GM04503 (cell line): ENCODE measurements around the gene IFITM10.

Experiments
- DNase-seq: peaks from one replicate; pipeline ENCODE4 v3.0.0-alpha.2; 2012; ENCODE audit warnings: low read depth

IFITM10 gene

DNA sequence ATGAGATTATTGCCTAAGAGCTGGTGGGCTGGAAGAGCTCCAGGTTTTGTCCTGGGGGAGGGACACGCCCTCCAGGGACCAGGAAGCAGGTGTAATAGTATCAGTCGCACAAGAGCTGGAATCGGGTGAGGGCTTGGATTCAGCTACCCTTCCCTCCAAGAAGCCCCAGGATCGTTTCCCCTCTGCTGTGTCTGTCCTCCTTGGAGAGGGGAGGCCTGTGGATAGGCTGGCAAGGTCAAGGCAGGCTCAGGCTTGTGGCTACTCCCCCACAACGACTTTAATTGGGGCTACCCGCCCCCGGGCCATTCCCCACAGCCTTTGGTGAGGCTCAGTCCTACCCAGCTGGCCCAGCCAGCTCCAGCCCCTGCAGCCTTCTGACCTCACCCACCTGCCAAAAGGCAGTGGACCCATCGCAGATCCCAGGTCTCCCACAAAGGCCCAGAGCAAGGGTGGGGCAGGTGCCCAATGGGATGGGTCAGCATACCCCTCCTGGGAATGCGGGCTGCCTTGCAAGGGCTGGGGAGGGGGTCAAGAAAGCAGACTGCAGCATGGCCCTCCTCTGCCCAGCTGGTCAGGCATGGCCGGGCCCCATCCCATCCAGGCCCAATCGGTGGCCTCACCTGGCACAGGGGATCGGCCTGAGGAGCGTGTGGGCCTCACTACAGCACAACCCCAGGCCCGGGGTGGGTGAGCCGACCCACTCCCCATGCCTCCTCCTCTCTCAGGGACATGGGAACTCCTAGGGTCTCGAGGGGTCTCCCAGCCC, 12.3 kb upstream of the IFITM10 start:
- no peak for DNase-seq

DNA sequence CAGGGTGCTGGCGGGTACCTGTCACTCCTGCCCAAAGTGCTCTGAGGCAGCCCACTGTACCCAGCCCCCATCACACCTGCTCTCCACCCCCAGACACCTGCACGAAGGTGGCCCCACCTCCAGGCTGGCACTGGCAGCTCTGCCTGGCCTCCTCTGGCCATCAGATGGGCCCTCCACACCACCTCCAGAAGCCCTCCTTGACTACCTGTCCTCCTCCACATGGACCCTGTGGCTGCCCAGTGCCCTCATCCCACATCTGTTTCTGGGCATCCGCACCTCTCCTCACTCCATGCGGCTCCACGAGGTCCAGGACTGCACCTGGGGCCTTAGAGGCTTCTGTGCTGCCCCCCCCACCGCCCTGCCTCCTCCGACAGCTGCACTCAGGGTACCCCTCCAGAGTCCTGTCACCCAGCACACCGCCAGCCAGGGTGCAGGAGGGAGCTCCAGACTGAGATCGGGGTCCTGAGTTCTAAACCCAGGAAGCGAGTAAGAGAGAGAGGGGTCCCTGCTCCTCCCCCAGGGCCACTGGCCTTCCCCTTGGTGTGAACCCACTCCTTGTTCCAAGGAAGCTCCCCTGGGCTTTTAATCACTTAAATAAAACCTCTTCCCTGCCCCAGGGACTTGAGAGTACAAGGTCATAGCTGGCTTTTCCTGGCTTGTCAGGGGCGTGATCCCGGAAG, 11.6 kb upstream of the IFITM10 start:
- DNase-seq: no peak

DNA sequence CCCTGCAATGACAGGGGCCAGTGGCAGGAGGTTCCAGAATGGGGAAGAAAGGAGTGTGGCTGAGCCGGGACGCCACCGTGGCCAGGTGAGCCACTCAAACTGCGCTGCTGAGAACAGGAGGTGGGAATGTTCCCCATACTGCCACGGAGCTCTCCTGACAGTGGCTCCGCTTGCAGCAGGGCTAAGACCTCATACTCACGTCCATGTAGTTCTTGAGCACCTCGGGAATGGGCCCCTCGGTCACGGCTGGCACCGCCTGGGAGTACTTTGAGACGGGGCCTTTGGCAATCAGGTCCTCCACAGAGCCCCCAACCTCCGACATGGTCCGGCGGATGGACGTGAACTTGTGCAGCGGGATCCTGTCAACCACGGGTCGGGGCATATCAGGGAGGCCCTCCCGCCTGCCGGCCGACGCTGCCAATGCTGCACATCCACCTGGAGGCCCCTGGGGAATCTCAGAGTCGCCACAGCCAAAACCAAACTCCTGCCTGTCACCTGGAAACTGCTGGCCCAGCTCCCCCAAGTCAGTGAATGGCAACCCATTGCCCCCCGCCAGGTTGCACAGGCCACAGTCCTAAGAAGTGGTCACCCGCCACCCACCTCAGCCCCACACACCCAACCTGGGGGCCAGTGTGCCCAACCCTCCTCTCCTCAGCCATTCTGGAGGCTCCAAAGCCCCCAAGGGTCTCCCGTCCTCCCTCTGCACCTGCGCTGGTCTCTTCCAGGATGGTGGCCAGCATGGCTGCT, 10.9 kb upstream of the IFITM10 start:
- no peak for DNase-seq

DNA sequence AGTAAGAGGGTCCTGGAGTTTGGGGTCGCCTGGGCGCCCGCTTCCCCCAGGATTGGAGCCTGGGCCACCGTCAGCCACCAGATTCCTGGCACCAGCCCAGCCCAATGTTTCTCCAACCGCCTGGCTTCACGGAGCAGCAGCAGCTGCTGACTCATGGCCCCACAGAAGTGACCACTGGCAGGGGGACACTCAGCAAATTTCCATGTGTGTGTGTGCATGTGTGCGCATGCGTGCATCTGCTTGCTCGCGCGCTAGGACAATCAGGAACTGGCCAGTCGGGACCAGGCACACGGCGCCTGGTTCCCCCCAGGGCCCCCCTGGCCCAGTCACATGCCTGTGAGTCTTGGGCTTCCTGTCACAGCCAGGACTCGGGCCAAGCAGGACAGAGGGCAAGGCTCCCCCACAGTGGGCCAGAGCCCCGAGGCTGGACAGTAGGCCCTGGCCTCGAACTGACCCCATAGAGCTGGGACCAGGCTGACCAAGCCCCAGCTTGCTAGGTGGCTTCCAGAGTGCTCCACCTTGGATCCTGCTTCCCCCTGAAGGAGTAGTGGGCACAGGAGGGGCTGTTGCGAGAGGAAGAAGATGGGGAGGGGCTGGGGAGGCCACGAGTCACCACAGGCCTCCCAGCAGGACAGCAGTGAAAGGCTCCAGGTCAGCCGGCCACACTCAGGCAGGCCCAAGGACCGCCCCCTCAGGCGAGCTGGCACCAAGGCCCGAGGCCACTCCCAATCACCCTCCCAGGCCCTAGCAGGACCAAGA, 10.1 kb upstream of the IFITM10 start:
- peak; percentile 61 for DNase-seq

GRCh38 chr11:1759851-1760220, 9.4 kb upstream of the IFITM10 start:
- no peak for DNase-seq

DNA sequence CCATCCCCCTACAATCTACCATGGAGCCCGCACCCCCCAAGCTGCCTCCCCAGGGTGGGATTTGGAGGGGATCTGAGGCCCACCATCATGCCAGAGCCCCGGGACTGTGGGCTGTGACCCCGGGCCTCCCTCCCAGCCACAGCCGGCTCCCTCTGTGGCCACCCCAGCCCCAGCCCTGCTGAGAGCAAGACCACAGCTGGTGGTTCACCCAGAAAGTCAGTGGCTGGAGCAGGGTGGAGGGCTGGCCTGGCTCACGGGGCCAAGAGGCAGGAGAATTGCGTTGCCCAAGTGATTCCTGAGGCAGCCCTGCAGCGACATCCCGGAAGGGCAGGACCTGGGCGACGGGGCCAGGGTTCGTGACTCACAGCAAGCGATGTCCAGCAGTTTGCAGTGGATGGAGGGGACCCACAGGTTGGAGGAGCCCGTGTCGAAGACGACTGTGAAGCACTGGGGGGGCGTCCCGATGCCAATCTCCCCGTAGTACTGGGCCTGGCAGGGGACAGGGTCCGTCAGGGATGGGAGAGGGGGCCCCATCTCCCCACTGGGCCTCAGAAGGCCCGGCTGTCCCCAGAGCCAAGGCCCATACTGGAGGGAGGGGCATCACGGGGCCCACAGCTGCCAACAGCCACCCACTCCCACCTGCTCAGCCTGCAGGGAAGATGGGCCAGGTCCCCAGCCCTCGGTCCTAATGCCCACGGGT, 8.9 kb upstream of the IFITM10 start:
- DNase-seq: no peak

GRCh38 chr11:1758611-1759150, 8.3 kb upstream of the IFITM10 start:
- no peak for DNase-seq

- no peak for DNase-seq
Observed at GRCh38 chr11:1757861-1758610, 7.6 kb upstream of the IFITM10 start.

GRCh38 chr11:1756791-1757771, 6.7 kb upstream of the IFITM10 start:
- DNase-seq: no peak

DNA sequence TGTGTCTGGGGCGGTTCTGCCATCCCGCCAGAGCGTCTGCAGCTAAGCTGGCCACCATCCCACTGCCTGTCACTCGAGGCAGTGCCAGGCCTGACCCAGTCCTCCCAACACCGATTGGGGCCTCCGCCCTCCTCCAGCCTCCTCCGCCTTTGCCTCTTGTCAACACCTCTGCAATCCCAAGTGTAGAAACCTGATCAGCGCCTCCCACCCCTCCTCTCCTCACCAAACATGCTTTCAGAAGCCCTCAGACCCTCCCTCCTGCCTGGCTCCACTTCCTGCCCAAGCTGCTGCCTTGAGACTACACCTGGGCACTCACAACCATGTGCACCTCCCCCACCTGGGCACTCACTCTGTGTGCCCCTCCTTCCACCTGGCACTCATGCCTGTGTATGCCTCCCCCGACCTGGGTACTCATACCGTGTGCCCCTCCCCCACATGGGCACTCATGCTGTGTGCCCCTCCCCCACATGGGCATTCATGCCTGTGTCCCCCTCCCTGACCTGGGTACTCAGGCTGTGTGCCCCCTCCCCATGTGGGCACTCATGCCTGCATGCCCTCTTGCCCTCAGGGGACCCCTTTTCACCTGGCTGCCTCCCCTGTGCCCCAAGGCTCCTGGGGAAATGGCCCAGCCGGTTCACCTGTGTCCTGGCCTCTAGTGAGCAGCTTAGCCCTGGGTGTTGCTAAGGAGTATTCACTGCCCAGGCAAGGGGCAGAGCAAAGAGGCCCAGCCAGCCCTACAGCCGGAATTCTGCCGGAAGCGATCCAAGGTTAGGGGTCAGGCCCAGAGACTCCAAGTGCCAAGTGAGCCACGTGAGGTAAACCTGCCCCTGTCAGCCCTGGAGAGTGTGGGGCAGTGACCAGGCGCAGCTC, 5.5 kb upstream of the IFITM10 start:
- no peak for DNase-seq

- no peak for DNase-seq
Observed at GRCh38 chr11:1755344-1755691, 4.9 kb upstream of the IFITM10 start.

DNA sequence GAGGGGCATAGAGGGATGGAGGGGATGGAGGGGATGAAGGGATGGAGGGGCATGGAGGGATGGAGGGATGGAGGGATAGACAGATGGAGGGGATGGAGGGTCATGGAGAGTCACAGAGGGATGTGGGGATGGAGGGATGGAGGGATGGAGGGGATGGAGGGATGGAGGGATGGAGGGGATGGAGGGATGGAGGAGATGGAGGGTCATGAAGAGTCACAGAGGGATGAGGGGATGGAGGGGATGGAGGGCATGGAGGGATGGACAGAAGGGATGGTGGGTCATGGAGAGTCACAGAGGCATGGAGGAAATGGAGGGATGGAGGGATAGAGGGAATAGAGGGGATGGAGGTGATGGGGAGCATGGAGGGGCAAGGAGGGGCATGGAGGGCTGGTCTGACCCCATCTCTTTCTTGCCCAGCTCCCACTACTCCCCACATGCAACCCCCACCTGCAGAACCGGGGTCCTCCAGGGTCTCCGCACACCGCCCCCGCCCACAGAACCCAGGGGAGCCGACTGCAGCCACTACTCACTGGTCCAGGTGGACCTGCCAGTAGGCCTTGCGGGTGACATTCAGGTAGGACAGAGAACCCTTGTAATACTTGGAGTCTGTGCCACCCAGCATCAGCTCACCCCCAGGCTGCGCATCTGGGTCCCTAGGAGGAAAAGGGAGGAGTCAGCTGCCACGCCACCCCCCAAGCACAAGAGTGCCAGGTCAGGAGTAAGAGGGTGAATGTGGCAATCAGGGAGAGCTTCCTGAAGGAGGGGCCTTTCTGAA, 4.2 kb upstream of the IFITM10 start:
- no peak for DNase-seq

GRCh38 chr11:1753929-1754305, 3.5 kb upstream of the IFITM10 start:
- no peak for DNase-seq

GRCh38 chr11:1753229-1753928, 3.0 kb upstream of the IFITM10 start:
- DNase-seq: no peak

GRCh38 chr11:1752907-1753228, 2.5 kb upstream of the IFITM10 start:
- no peak for DNase-seq

DNA sequence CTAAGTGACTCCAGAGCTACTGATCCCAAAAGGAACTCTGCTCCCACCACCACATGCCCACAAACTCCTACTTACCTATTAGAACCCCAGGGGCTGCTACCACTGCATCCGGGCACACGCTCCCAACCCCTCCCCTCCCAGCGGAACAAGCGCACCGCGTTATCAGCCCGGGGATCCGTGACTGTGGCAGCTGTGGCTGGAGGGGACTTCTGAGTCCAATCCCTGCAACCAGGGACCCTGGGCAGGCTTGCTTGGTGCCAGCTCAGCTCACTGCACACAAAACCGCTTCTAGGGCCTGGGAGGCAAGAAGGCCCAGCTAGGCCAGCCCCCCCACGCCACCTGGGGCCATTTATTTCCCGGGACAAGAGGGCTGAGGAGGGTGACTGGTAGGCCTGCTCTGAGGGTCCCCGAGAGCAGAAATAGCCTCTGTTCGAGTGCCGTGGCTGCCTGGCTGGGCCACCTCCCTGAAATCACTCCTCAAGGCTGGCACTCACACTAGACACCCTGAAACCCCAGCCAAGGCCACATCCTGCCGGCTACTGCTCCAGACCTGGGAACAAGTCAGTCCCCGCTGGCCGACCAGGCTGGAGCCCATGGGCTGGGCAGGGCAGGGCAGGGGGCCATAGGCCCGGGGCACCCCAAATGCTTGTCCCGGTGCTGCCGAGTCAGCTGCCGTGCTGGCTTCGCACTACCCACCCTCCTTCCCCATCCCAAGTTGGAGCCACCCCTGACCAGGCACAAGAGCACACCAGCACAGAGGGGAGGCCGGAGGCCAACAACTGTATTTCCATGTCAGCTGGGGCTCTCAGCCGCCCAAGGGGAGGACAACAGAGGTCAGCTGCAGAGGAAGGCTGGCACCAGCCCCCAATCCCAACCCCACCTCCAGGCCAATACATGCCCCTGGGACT, 1.9 kb upstream of the IFITM10 start:
- DNase-seq: no peak
